ENCODE data around the gene ABCB8. TPM values are rescaled to one million over a fixed set of nuclear protein-coding genes. Genes with fewer than 3 reads are reported as not detected.

Gene ABCB8
- total RNA-seq, 2 experiments from 2014 or later = 57.0 to 62.2 TPM

GRCh38 chr7:151033864-151034249 is 5.6 kb downstream of the ABCB8 start:
- H3K4me1 ChIP-seq (ENCODE audit: insufficient read depth, low read length) = peaks cover 10% of the 10 kb centered on the region
- CTCF ChIA-PET = no interaction called here
- H3K9me3 ChIP-seq (ENCODE audit: control insufficient read depth in 1 of 2, insufficient read depth in 1 of 2, low read length in 2 of 2) = no peaks in the 10 kb centered on the region
- peaks cover 46% of the 10 kb centered on the region for H3K36me3 Mint-ChIP-seq (ENCODE audit: low read depth)
- POLR2A ChIA-PET = interaction anchor here (0.9 kb wide), 1 partner anchor 17 kb away, joined by 3 read pairs; no protein-coding TSS in a partner anchor
- H3K27ac Mint-ChIP-seq = no peak overlapping the region
- no peaks in the 10 kb centered on the region for H3K27me3 Mint-ChIP-seq
- H3K27ac ChIP-seq (ENCODE audit: low read depth in 1 of 2, low read length in 2 of 2) = no peak overlapping the region
- no peaks in the 10 kb centered on the region for H3K9me3 Mint-ChIP-seq
- H3K4me3 Mint-ChIP-seq = no peak overlapping the region
- no peak overlapping the region for H3K4me3 ChIP-seq (ENCODE audit: low read length)
- intact Hi-C loops (cut with DNase I, micrococcal nuclease) = no loop called here
- peaks cover 15% of the 10 kb centered on the region for H3K4me1 Mint-ChIP-seq (ENCODE audit: low read depth)
- ATAC-seq (ENCODE audit: poor library complexity) (no peak), DNase-seq (no peak)
- H3K36me3 ChIP-seq (ENCODE audit: insufficient read depth, low read length) = peaks cover 52% of the 10 kb centered on the region
- TF ChIP-seq CTCF (IDR thresholded peaks at IDR 0.05) = no peak
- H3K27me3 ChIP-seq (ENCODE audit: control insufficient read depth in 1 of 2, insufficient read depth in 2 of 2, low read length in 2 of 2) = no peaks in the 10 kb centered on the region

GRCh38 chr7:151034312-151035025 is 6.2 kb downstream of the ABCB8 start:
- H3K9me3 ChIP-seq (ENCODE audit: control insufficient read depth in 1 of 2, insufficient read depth in 1 of 2, low read length in 2 of 2) = no peaks in the 10 kb centered on the region
- POLR2A ChIA-PET = no interaction called here
- H3K4me1 ChIP-seq (ENCODE audit: insufficient read depth, low read length) = peaks cover 7% of the 10 kb centered on the region
- H3K4me1 Mint-ChIP-seq (ENCODE audit: low read depth) = peaks cover 10% of the 10 kb centered on the region
- CTCF ChIA-PET = no interaction called here
- H3K27ac ChIP-seq (ENCODE audit: low read depth in 1 of 2, low read length in 2 of 2) = no peak overlapping the region
- no peak overlapping the region for H3K4me3 Mint-ChIP-seq
- no peak overlapping the region for H3K4me3 ChIP-seq (ENCODE audit: low read length)
- no peak for TF ChIP-seq CTCF (IDR thresholded peaks at IDR 0.05)
- H3K9me3 Mint-ChIP-seq = no peaks in the 10 kb centered on the region
- no peaks in the 10 kb centered on the region for H3K27me3 Mint-ChIP-seq
- H3K27me3 ChIP-seq (ENCODE audit: control insufficient read depth in 1 of 2, insufficient read depth in 2 of 2, low read length in 2 of 2) = no peaks in the 10 kb centered on the region
- ATAC-seq (ENCODE audit: poor library complexity) (no peak), DNase-seq (no peak)
- peaks cover 43% of the 10 kb centered on the region for H3K36me3 Mint-ChIP-seq (ENCODE audit: low read depth)
- intact Hi-C loops (cut with DNase I, micrococcal nuclease) = no loop called here
- H3K36me3 ChIP-seq (ENCODE audit: insufficient read depth, low read length) = peaks cover 52% of the 10 kb centered on the region
- no peak overlapping the region for H3K27ac Mint-ChIP-seq

GRCh38 chr7:151035026-151035717 is 6.9 kb downstream of the ABCB8 start:
- Mint-ChIP-seq H3K27ac (no peak overlapping the region), H3K4me3 (no peak overlapping the region), H3K4me1 (ENCODE audit: low read depth) (peaks cover 6% of the 10 kb centered on the region), H3K9me3 (no peaks in the 10 kb centered on the region), H3K36me3 (ENCODE audit: low read depth) (peaks cover 43% of the 10 kb centered on the region), H3K27me3 (no peaks in the 10 kb centered on the region)
- ATAC-seq (ENCODE audit: poor library complexity) = no peak
- no peak for DNase-seq
- no peak overlapping the region for H3K27ac ChIP-seq (ENCODE audit: low read depth in 1 of 2, low read length in 2 of 2)
- no peak for TF ChIP-seq CTCF (IDR thresholded peaks at IDR 0.05)
- intact Hi-C loops (cut with DNase I, micrococcal nuclease) = no loop called here
- H3K27me3 ChIP-seq (ENCODE audit: control insufficient read depth in 1 of 2, insufficient read depth in 2 of 2, low read length in 2 of 2) = no peaks in the 10 kb centered on the region
- ChIA-PET POLR2A (no interaction called here), CTCF (no interaction called here)
- H3K4me3 ChIP-seq (ENCODE audit: low read length) = no peak overlapping the region
- no peaks in the 10 kb centered on the region for H3K9me3 ChIP-seq (ENCODE audit: control insufficient read depth in 1 of 2, insufficient read depth in 1 of 2, low read length in 2 of 2)
- H3K36me3 ChIP-seq (ENCODE audit: insufficient read depth, low read length) = peaks cover 52% of the 10 kb centered on the region
- H3K4me1 ChIP-seq (ENCODE audit: insufficient read depth, low read length) = peaks cover 8% of the 10 kb centered on the region
